ENCODE measurements around the gene SMIM13.

DNA sequence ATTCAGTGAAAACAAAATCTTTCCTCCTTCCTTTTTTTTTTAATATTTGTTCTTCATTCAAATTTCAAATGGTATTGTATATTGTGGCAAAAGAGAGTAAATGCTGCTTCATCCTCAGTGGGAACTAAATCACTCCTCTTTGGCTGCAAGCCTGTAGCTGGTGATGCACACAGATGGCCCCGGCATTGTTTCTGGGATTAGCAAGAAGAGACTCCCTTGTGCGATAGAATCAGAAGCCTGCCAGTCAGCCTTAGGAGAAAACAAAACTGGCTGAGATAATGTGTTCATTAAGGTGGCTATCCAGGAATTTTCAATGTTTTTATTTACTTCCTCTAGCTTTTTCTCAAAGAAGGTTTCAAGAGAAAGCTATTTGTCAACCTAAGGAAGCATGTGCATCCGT, 28.8 kb upstream of the SMIM13 start:
- no peak for TF ChIP-seq EZH2 (IDR thresholded peaks at IDR 0.05)
- TF ChIP-seq, protein P1, sequence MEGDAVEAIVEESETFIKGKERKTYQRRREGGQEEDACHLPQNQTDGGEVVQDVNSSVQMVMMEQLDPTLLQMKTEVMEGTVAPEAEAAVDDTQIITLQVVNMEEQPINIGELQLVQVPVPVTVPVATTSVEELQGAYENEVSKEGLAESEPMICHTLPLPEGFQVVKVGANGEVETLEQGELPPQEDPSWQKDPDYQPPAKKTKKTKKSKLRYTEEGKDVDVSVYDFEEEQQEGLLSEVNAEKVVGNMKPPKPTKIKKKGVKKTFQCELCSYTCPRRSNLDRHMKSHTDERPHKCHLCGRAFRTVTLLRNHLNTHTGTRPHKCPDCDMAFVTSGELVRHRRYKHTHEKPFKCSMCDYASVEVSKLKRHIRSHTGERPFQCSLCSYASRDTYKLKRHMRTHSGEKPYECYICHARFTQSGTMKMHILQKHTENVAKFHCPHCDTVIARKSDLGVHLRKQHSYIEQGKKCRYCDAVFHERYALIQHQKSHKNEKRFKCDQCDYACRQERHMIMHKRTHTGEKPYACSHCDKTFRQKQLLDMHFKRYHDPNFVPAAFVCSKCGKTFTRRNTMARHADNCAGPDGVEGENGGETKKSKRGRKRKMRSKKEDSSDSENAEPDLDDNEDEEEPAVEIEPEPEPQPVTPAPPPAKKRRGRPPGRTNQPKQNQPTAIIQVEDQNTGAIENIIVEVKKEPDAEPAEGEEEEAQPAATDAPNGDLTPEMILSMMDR (IDR thresholded peaks at IDR 0.05) = no peak

Measured in neural progenitor cell (in vitro differentiated cells).